B cell (primary cell): Measurements from ENCODE around the gene CARMIL1. TPM values are rescaled to one million over a fixed set of nuclear protein-coding genes. Genes with fewer than 3 reads are reported as not detected.

ENCODE experiments used
- ATAC-seq: fragments of 200-7000 bp; cut with Tn5 transposase; one replicate; pipeline ENCODE4 v1.10.0; 2021; ENCODE audit warnings: low read depth, mild to moderate bottlenecking, moderate number of reproducible peaks, moderate library complexity
- CTCF ChIA-PET: fragments of 350-600 bp; sonication (Branson Sonifier 250); formaldehyde crosslinking; loops from one replicate; lab custom pipeline; 2021; ENCODE audit warnings: antibody characterized with exemption, inconsistent platforms; lab: Charles Lee
- POLR2A ChIA-PET: fragments of 350-600 bp; sonication (Branson Sonifier 250); formaldehyde crosslinking; loops from one replicate; lab custom pipeline; 2021; ENCODE audit warnings: antibody characterized with exemption; lab: Charles Lee
- DNase-seq: peaks from one replicate; pipeline ENCODE4 v3.0.0; 2013
- H2AFZ ChIP-seq: 2 replicates; pipeline ENCODE4 v1.6.1; 2012; ENCODE audit warnings: mild to moderate bottlenecking, low read depth, low read length; ENCODE audit not compliant: insufficient read depth, poor library complexity, severe bottlenecking
- H3K27ac ChIP-seq, 2 donors: 1 replicate in 1 of 2; 2 replicates in 1 of 2; pipeline ENCODE4 v1.5.1; 2012 to 2013; ENCODE audit warnings: low read length in 2 of 2, mild to moderate bottlenecking in 2 of 2, moderate library complexity in 1 of 2
- H3K27me3 ChIP-seq, 4 experiments: fragments of 200-600 bp in 1 of 4; sonication (generic) in 1 of 4; replicated peaks in 1 of 4; 1 replicate in 2 of 4; 2 replicates in 2 of 4; pipeline versions ENCODE4 v1.6.1 to v1.7.0; 2013 to 2016; ENCODE audit warnings: low read length in 3 of 4, mild to moderate bottlenecking in 2 of 4, mixed read lengths in 1 of 4, moderate library complexity in 1 of 4; ENCODE audit not compliant: insufficient read depth in 4 of 4, control insufficient read depth in 3 of 4; ENCODE audit errors: control extremely low read depth in 1 of 4
- H3K36me3 ChIP-seq, 2 experiments: replicated peaks in 1 of 2; 1 replicate in 1 of 2; 2 replicates in 1 of 2; pipeline versions ENCODE4 v1.6.1 to v1.7.1; 2013; ENCODE audit warnings: low read length in 1 of 2; ENCODE audit not compliant: insufficient read depth in 2 of 2, control insufficient read depth in 1 of 2; ENCODE audit errors: control extremely low read depth in 1 of 2, extremely low read depth in 1 of 2
- H3K4me1 ChIP-seq, 2 donors: fragments of 200-600 bp in 1 of 2; sonication (generic) in 1 of 2; 1 replicate in 1 of 2; 2 replicates in 1 of 2; pipeline versions ENCODE4 v1.5.1 to v1.6.1; 2013 to 2017; ENCODE audit warnings: low read length in 2 of 2; ENCODE audit not compliant: control insufficient read depth in 2 of 2, insufficient read depth in 2 of 2
- H3K4me2 ChIP-seq: replicated peaks from 2 replicates; pipeline ENCODE3; 2012; ENCODE audit warnings: mild to moderate bottlenecking, low read depth, low read length; ENCODE audit not compliant: poor library complexity, severe bottlenecking
- H3K4me3 ChIP-seq, 5 experiments: fragments of 200-600 bp in 1 of 5; sonication (generic) in 1 of 5; 1 replicate in 3 of 5; 2 replicates in 2 of 5; pipeline versions ENCODE4 v1.5.1 to v1.7.0; 2011 to 2016; ENCODE audit warnings: low read length in 4 of 5, mild to moderate bottlenecking in 4 of 5, low read depth in 2 of 5, control low read depth in 1 of 5, moderate library complexity in 1 of 5; ENCODE audit not compliant: insufficient read depth in 1 of 5; ENCODE audit errors: control extremely low read depth in 1 of 5, extremely low read depth in 1 of 5
- H3K79me2 ChIP-seq: fragments of 200-600 bp; sonication (generic); one replicate; pipeline ENCODE4 v1.6.0; 2016; ENCODE audit warnings: low read length; ENCODE audit not compliant: control insufficient read depth, insufficient read depth
- H3K9ac ChIP-seq: fragments of 200-600 bp; sonication (generic); 2 replicates; pipeline ENCODE4 v1.6.1; 2017; ENCODE audit warnings: mild to moderate bottlenecking, low read length, moderate library complexity
- H3K9me3 ChIP-seq, 3 donors: one replicate each; pipeline versions ENCODE4 v1.6.1 to v1.7.1; 2013; ENCODE audit warnings: low read length in 2 of 3; ENCODE audit not compliant: control insufficient read depth in 2 of 3, insufficient read depth in 1 of 3; ENCODE audit errors: control extremely low read depth in 1 of 3
- H4K20me1 ChIP-seq: 2 replicates; pipeline ENCODE4 v1.6.0; 2012; ENCODE audit warnings: mild to moderate bottlenecking, low read length; ENCODE audit not compliant: insufficient read depth, control insufficient read depth, poor library complexity, severe bottlenecking
- H3K27ac Mint-ChIP-seq: one replicate; pipeline ENCODE4 v1.8.0; 2021; ENCODE audit warnings: mixed read lengths
- H3K27me3 Mint-ChIP-seq: one replicate; pipeline ENCODE4 v1.8.0; 2021; ENCODE audit warnings: mixed read lengths
- H3K4me1 Mint-ChIP-seq: one replicate; pipeline ENCODE4 v1.8.0; 2021; ENCODE audit warnings: mixed read lengths
- H3K4me3 Mint-ChIP-seq: one replicate; pipeline ENCODE4 v1.8.0; 2021; ENCODE audit warnings: mixed read lengths
- H3K9me3 Mint-ChIP-seq: one replicate; pipeline ENCODE4 v1.8.0; 2022; ENCODE audit warnings: mixed read lengths; ENCODE audit not compliant: insufficient read depth
- EZH2 ChIP-seq: IDR thresholded peaks from 2 replicates; pipeline ENCODE4 v1.6.1; 2012; ENCODE audit warnings: borderline replicate concordance, low read depth, mild to moderate bottlenecking, moderate library complexity, low read length; ENCODE audit not compliant: insufficient read depth, poor library complexity, severe bottlenecking
- WGBS: methylation state at CpG from one replicate; pipeline ENCODE4 v1.1.5; 2013; ENCODE audit warnings: missing lambda C conversion rate; ENCODE audit not compliant: insufficient coverage; 5-methylcytosine and 5-hydroxymethylcytosine counted together
- intact Hi-C: fragments of 100-400 bp; cut with micrococcal nuclease; formaldehyde crosslinking; loops from one replicate; pipeline ENCODE4 v1.10.0; 2022
- polyA plus RNA-seq: library from polyadenylated mRNA; depleted of rRNA; stranded (reverse); fragments of >200 nt; gene quantifications from 2 replicates; pipeline ENCODE4 v1.2.3, GENCODE V29; 2012
- total RNA-seq, 2 donors: library from RNA; stranded (reverse); fragments of 120-200 nt in 1 of 2; gene quantifications; 1 replicate in 1 of 2; 2 replicates in 1 of 2; pipeline versions ENCODE4 v1.2.3 to v1.2.4, GENCODE V29; 2013 to 2022
- TF ChIP-seq, protein P1 (sequence below): fragments of 200-600 bp; IDR thresholded peaks from one replicate; pipeline ENCODE4 v1.8.0; 2022; ENCODE audit warnings: antibody characterized with exemption, mild to moderate bottlenecking

CARMIL1 gene
- total and polyA plus RNA-seq, 2 donors (not counting 1 experiment from before 2014, with no cell fraction given): 7.5 to 11.0 TPM

GRCh38 chr6:25453288-25453687 lies 174.1 kb downstream of the CARMIL1 start:
- no peak for TF ChIP-seq EZH2
- TF ChIP-seq, protein P1, sequence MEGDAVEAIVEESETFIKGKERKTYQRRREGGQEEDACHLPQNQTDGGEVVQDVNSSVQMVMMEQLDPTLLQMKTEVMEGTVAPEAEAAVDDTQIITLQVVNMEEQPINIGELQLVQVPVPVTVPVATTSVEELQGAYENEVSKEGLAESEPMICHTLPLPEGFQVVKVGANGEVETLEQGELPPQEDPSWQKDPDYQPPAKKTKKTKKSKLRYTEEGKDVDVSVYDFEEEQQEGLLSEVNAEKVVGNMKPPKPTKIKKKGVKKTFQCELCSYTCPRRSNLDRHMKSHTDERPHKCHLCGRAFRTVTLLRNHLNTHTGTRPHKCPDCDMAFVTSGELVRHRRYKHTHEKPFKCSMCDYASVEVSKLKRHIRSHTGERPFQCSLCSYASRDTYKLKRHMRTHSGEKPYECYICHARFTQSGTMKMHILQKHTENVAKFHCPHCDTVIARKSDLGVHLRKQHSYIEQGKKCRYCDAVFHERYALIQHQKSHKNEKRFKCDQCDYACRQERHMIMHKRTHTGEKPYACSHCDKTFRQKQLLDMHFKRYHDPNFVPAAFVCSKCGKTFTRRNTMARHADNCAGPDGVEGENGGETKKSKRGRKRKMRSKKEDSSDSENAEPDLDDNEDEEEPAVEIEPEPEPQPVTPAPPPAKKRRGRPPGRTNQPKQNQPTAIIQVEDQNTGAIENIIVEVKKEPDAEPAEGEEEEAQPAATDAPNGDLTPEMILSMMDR: no peak
- Mint-ChIP-seq H3K9me3 (no peaks in the 10 kb centered on the region), H3K27ac (no peak overlapping the region), H3K4me1 (peaks cover 7% of the 10 kb centered on the region), H3K27me3 (peaks cover 3% of the 10 kb centered on the region), H3K4me3 (no peak overlapping the region)
- POLR2A ChIA-PET: no interaction called here
- H3K4me1 ChIP-seq: peaks cover 3 to 6% of the 10 kb centered on the region in 2 donors
- no peak overlapping the region for H2AFZ ChIP-seq
- intact Hi-C loops: loop anchor here (10.0 kb wide), 1 partner anchor 88 kb away; no protein-coding TSS in a partner anchor
- no peaks in the 10 kb centered on the region for H3K79me2 ChIP-seq
- H3K27ac ChIP-seq: no peak overlapping the region
- H4K20me1 ChIP-seq: no peaks in the 10 kb centered on the region
- H3K9ac ChIP-seq: no peak overlapping the region
- H3K4me3 ChIP-seq: no peak overlapping the region
- no peaks in the 10 kb centered on the region for H3K36me3 ChIP-seq
- no peak overlapping the region for H3K4me2 ChIP-seq
- no peaks in the 10 kb centered on the region for H3K9me3 ChIP-seq
- ATAC-seq (no peak), DNase-seq (no peak)
- CTCF ChIA-PET: interaction anchor here (0.7 kb wide), 1 partner anchor 15 kb away, joined by 3 read pairs; no protein-coding TSS in a partner anchor
- H3K27me3 ChIP-seq: no peaks in the 10 kb centered on the region
- WGBS: no CpG with 5 or more reads among the region's 2 CpGs

DNA sequence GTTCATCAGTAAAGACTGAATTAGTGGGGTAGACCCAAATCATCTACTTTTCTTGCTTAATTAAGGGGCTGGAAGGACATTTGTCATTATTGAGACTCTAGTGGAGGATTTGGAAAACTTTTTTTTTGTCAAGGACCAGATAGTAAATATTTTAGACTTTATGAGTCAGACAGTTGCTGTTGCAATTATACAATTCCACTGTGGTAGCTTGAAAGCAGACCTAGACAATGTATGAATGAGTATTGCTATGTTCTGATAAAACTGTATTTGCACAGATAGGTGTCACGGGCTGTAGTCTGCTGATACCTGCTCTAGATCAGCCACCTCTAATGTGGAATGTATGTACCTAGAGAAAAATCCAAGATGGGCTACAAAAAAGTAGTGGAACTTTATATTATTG lies 175.0 kb downstream of the CARMIL1 start:
- no peaks in the 10 kb centered on the region for H3K9me3 ChIP-seq
- intact Hi-C loops: loop anchor here (10.0 kb wide), 1 partner anchor 89 kb away; no protein-coding TSS in a partner anchor
- Mint-ChIP-seq H3K4me3 (no peak overlapping the region), H3K27me3 (peaks cover 3% of the 10 kb centered on the region), H3K4me1 (peaks cover 7% of the 10 kb centered on the region), H3K27ac (no peak overlapping the region), H3K9me3 (no peaks in the 10 kb centered on the region)
- ATAC-seq (no peak), DNase-seq (no peak)
- H2AFZ ChIP-seq: no peak overlapping the region
- no peaks in the 10 kb centered on the region for H3K27me3 ChIP-seq
- H3K79me2 ChIP-seq: no peaks in the 10 kb centered on the region
- no peaks in the 10 kb centered on the region for H4K20me1 ChIP-seq
- ChIA-PET POLR2A (no interaction called here), CTCF (interaction anchor here (1.2 kb wide), 1 partner anchor 37 kb away, joined by 3 read pairs; no protein-coding TSS in a partner anchor)
- no peak for TF ChIP-seq EZH2
- TF ChIP-seq, protein P1: no peak
- WGBS: no CpG with 5 or more reads among the region's 1 CpG
- H3K36me3 ChIP-seq: no peaks in the 10 kb centered on the region
- no peak overlapping the region for H3K4me3 ChIP-seq
- no peak overlapping the region for H3K4me2 ChIP-seq
- H3K4me1 ChIP-seq: peaks cover 3 to 6% of the 10 kb centered on the region in 2 donors
- H3K9ac ChIP-seq: no peak overlapping the region
- H3K27ac ChIP-seq: no peak overlapping the region
